Activated gamma-delta T cell treated with anti-CD3 and anti-CD28 coated beads, Interleukin-2, amount 50 U/mL, for 16 hours (primary cell): ENCODE measurements around the gene IL31RA.
"Not testable (repeated sequence)": the region's sequence is repeated elsewhere in the genome, so short reads cannot be mapped to it uniquely, and the experiment has no call there.

ENCODE experiments used
- DNase-seq: peaks from one replicate; pipeline ENCODE4 v3.0.0-alpha.2; 2020; ENCODE audit warnings: low read depth

The IL31RA gene

DNA sequence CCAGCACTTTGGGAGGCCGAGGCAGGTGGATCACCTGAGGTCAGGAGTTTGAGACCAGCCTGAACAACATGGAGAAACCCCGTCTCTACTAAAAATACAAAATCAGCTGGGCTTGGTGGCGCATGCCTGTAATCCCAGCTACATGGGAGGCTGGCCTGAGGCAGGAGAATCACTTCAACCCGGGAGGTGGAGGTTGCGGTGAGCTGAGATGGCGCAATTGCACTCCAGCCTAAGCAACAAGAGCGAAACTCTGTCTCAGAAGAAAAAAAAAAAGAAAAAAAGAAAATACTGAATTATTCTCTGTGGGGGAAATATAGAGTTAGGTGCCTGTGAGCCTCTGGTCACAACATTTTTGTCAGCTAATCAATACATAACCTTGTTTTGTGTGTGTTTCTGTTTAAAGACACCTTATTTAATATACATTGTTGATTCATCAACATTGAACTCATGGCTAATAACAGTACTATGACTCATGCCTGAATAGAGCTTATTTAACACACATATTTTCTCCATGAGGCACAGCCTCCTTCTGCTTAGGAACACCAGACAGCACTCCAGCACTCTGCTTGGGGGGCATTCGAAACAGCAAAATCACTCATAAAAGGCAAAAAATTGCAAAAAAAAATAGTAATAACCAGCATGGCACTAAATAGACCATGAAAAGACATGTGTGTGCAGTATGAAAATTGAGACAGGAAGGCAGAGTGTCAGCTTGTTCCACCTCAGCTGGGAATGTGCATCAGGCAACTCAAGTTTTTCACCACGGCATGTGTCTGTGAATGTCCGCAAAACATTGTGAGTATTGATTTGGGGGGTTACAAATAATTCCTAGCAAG lies at the start of gene IL31RA:
TSS of gene IL31RA (plus strand) at position 519 of the 836 bp plus-strand sequence. CDS start at position 733, 214 bp downstream.
- no peak for DNase-seq

DNA sequence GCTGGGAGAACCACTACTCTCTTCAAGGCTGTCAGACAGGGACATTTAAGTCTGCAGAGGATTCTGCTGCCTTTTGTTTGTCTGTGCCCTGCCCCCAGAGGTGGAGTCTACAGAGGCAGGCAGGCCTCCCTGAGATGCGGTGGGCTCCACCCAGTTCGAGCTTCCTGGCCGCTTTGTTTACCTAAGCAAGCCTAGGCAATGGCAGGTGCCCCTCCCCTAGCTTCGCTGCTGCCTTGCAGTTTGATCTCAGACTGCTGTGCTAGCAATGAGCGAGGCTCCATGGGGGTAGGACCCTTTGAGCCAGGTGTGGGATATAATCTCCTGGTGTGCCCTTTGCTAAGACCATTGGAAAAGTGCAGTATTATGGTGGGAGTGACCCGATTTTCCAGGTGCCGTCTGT lies 42.3 kb upstream of the IL31RA start:
- not testable (repeated sequence) for DNase-seq

DNA sequence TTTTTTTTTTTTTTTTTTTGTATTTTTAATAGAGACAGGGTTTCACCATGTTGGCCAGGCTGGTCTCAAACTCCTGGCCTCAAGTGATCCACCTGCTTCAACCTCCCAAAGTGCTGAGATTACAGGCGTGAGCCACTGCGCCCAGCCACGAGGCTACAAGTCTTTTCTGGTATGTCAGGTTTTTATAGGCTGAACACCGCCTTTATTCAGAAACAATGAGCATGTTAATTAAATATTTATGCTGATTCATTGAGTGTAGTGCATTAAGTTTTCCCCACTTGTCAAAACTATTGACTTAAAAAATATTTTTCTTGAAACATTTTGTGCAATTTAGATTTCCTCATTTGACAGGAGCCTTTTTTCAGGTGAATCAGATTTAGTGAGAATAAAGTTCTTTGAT lies 35.2 kb upstream of the IL31RA start:
- not testable (repeated sequence) for DNase-seq

DNA sequence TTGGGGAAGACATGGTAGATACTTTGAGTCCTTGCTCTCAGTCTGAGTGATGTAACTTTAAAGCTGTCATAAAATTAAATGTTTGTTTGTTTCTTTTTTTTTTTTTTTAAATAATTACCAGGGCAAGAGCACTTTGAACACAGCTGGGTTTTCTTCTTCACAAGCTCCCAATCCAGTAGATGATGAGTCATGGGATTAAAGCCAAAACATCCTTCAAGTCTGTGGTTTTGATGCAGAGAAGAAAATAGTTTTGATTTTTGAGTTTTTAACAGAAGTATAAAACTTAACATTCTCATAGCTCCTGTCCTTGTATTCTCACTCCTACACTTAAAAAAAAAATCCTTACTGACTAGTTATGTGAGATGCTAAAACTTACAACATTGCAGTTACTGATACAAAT lies 34.8 kb upstream of the IL31RA start:
- no peak for DNase-seq

DNA sequence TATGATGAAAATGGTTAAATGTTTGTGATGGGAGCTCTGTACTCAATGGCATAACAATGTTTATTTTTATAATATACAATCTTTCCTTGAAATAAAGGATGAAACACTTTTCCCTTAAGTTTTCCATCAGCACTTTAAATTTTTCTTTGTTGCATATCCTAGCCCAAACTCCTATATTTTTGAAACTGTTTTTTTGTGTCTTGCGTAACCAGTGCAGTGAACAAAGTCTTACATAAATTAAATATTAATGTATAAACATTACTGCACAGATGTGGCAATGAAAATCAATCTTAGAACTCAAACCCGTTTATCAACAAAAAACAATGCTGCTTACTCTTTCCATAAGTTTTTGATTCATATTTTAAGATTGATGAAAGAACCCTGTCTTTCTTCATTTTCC lies 34.1 kb upstream of the IL31RA start:
- no peak for DNase-seq

DNA sequence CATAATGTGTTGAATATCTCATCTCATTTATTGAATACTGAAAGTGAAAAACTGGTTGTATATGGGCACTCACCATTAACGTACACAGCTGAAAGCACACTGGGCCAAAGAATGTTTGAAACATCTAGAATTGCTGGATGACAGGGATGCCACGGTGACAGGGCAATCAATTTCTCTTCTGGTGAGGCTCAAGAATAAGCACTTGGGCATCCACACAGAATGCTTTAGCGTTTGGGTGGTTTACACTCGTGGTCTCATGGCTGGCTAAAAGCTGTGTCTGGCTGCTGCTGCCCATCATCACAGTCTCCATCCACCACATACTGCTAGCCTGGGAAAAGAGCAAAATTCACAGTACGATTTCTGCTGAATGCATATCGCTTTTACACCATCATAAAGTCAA lies 30.7 kb upstream of the IL31RA start:
- DNase-seq: no peak

DNA sequence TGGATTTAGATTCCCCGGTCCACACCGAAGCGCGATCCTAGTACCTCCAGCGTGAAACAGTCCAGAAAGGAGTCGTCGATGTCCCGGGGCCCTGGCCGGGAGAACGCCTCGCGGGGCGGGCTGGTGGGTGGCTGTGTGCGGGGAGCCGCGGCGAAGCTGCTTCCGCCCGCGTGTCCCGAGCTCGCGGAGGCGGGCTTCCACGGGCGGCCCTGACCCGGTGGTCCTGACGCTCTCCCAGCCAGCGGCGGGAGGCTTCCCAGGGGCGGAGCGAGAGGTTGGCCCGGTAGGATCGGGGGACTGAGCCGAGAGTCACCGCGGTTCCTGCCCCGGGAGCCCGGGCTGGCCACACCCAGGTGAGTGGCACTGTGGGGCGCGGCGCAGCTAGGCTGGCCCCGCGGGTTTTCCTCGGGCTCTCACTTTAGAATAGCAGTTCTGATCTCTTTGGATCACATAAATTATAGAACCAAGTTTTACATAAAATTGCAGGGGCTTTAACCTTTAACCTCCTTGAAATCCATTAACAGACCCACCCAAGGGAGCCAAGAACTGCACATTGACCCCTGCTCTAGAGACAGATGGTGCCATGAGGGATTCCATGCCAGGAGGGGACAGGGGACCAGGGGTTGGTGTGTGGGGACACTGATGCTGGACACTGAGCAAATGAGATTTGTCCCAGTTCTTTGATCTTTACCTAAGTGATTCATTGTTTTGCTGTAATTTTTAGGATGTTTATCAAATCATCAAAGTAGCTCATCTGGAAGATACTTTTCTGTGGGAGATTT lies 29.2 kb upstream of the IL31RA start:
- DNase-seq: no peak

DNA sequence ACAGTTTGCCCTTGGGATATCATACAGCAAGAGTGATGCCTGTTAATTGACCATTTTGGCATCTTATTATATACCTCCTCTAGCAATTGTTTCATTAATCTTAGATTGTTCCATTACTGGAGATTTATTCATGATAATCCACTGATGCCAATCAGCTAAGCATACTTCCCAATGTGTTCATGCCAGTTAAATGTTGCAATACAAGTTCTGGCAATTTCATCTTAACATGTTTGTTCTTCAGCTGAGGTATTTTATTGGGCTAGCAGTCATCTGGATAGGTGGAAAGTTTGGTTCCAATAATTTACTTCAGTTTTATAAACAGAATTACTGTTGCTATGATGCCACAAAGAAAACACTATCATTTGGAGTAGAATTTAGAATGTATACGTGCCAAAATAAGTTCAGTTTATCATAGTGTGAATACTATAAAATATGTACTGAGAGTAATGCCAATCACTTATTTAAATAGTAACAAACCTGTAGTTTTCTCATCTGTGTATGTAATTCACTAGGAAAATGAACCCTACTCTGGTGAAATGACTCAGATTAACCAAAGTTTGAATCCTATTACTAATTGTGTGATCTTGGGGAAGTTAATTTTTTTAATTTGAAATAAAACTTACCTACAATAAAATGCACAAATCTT lies 27.9 kb upstream of the IL31RA start:
- DNase-seq: no peak

DNA sequence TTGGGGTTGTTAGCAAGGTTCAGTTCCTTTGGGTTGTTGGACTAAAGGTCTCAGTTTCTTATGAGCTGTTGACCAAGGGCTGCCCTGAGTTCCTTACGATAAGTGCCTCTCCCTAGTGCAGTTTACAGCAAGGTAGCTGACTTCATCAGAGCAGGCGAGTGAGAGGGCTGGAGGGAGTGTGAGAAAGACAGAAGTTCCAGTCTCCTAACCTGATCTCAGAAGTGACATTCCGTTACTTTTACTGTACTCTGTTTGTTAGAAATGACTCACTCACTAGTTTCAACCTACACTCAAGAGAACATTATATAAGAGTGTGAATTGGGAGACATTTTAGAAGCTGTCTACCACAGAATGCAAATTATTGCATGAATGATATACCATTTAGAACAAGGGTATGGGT lies 21.2 kb upstream of the IL31RA start:
- DNase-seq: no peak

DNA sequence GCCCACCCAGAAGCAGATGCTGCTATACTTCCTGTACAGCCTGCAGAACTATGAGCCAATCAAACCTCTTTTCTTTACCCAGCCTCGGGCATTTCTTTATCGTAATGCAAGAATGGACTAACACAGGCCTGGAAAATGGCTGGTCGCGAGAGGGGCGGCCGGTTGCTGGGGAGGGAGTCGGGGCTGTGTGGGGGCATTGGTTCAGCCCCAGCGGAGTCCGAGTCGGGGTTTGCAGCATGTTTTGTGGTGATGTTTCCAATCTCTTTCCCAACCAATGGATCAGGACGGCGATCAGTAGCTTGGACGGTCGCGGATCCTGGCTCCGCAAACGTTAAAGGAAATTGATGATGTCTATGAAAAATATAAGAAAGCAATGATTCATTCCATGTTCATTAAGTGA lies 18.7 kb upstream of the IL31RA start:
- no peak for DNase-seq

DNA sequence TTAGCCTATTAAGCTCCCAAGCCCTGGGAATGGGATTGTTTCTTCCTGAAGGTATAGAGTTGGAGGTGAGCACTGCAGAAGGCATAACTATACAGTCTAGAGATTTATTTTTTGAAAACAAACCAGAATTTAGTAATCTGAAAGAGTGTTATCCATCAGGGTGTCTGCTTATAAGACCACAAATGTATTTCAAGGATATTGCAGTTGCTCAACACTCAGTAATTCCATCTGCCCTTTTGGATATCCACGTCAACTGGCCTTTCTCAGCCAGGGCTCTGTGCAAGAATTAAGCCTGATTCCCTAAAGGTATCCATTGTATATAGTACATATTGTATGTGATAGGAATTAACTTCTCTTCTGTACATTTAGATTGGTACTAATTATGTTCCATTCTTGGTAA lies 15.0 kb upstream of the IL31RA start:
- DNase-seq: no peak

DNA sequence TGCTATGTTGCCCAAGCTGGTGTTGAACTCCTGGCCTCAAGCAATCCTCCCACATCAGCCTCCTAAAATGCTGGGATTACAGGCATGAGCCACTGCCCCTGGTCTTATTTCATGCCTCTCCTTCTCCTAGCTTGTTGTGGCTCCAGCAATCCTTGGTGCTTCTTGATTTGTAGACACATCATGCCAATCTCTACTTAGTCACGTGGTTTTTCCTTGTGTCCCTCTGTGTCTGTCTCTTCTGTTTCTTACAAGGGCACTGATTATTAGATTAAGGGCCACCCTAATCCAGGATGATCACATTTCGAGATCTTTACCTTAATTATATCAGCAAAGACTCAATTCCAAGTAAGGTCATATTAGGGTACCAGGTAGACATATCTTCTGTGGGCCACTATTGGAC lies 9.2 kb upstream of the IL31RA start:
- DNase-seq: no peak

DNA sequence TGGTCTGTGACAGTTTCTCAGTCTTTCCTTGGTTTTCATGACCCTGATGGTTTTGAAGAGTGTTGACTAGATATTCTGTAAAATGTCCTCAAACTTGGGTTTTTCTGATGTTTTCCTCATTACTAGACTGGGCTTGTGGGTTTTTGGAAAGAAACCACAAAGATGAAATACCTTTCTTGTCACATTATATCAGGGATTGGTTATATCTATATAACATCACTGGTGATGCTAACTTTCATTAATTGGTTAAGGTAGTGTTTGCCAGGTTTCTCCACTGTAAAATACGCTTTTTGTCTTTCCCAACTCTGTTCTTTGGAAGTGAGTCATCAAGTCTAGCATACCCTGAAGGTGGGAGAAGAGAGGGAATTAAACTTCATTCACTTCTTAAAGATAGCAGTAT lies 3.3 kb upstream of the IL31RA start:
- DNase-seq: no peak

DNA sequence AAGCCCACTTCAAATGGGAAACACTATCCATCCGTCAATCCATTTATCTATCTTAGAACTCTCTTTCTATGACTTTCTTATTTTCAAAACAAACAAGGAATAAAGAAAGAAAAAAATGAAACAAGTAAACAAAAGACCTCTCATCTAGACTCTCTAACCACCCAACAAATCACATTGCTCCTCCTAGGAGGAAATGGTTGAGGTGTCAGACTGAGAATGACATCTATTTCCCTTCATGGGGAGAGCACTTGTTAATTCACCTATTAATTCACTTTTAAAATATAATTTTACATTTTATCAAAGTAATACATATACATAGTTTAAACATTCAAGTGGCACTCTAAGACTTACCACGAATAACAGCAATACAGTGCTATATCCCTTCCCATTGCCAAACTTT lies 2.4 kb upstream of the IL31RA start:
- no peak for DNase-seq

DNA sequence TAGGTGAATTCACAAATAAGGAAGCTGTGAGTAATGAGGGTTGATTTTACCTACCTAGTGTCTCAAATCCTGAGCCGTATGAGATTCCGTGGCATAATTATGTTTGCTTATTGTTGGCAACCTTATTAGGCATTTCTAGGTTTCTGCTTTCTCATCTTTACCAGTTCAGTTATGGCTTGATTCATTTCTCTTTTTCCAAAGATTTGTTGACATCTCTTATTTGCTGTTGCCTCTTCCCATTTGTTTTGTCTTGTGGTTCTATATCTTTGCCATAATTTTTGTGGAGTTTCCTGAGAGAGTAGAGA lies 470 bp downstream of the IL31RA start:
- no peak for DNase-seq

DNA sequence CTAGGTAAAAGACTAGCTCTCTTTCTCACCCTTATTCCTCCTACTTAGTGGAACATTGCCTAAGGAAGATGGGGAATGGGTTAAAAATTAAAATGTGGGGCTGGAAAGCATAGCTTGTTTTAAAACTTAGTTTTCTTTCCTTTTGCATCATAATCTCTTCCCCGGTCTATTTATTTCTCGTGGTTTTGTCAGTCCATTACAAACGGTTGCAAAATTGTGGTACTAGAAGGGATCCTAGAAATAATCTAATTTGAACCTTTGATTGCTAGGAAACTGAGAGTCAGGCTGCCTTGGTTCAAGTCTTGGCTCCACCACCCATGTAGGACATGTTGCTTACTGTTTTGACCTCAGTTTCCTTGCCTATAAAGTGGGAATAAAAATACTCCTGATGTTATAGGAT lies 1.3 kb downstream of the IL31RA start:
- DNase-seq: no peak

DNA sequence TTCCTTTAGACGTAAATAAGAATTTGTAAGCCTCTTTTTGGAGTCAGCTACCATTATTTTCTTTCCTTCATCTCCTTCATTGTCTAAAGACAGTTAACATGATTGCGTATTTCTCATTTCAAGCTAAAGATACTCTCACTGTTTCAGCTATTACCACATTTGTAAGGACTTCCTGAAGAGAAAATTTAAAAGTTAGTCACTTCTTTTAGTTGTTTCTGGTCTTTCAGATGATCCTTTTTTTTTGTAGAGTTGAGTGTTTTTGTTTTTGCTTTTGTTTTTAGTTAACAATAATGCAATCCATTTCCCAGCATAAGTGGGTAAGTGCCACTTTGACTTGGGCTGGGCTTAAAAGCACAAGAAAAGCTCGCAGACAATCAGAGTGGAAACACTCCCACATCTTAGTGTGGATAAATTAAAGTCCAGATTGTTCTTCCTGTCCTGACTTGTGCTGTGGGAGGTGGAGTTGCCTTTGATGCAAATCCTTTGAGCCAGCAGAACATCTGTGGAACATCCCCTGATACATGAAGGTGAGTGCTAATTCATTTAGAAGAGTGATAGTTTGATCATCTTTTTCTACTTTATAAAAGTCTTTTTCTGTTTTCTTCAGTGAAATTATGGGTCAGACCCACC lies 2.0 kb downstream of the IL31RA start:
- no peak for DNase-seq

DNA sequence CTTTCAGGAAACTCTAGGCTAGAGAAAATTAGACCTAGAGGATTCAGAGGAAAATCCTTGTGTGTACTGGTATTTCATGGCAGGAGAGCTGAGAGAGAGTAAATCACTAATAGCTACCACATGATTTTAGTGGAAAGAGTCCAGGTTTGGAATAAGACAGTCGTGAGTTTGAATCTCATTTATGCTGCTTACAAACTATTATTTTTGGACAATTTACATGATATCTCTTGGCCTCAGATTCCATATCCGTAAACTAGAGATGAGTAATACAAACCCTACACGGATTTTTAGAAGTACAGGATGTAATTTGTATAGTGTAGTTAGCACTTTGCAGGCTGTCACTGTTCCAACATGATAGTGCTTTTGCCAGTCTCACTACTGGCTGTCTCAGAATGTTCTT lies 2.7 kb downstream of the IL31RA start:
- DNase-seq: no peak

DNA sequence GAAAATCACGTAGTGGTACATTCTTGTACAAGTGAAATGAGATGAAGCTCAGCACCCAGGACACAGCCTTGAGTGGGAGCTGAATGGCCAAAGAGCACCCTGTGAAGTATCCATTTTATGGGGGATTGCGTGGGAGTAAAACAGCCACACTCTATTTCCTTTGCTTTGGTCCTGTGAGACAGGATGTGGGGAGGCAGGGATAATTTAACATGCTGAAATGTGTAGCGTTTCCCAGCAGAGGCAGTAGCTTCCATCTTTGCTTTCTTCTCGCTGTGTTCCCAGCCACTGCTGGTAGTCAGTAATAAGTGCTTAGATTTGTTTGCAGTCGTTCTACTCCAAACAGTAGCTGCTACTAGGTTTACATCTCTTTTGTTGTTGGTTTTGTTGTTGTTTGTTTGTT lies 4.4 kb downstream of the IL31RA start:
- no peak for DNase-seq

DNA sequence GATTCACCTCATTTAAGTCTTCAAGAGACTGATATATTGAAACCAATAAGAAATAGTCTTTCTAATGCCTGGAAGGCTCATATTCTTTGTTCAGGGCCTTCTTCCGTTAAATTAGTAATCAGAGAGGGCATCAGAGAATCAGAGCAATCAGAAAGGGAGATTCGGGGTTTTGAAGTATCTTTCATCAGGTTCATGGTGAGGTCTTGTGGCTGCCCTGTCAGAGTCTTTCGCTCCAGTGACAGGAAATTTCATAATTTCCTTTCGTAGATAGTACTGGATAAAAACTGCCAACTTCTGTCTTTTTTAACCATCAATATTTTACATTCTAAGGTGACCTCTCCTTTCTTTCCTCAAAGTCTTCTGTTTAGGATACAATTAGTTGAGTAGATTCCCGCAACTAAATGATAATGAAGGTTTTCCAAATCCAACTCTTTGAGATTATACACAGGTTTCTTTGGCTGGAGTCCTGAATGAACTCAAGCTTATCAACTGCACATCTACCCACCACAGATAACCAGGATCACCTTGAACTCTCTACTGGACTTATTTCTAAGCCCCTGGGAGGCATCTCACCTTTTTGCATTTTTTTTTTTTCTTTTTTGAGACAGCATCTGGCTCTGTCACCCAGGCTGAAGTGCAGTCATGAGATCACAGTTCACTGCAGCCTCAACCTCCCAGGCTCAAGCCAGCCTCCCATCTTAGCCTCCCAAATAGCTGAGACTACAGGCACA lies 5.5 kb downstream of the IL31RA start:
- DNase-seq: no peak

DNA sequence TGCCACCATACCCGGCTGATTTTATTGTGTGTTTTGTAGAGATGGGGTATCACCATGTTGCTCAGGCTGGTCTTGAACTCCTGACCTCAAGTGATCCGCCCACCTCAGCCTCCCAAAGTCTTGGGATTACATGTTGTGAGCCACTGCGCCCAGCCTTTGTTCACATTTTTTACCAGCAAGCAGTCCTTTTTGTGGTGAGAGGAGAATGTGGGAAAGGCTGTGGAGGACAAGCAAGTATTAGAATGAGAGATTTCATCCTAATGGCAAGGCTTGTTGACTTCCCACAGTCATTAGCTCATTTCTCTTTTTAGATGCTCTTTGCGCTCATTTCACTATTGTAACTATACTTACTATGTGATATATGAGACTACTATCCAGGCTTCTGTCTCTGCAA lies 6.1 kb downstream of the IL31RA start:
- DNase-seq: no peak

DNA sequence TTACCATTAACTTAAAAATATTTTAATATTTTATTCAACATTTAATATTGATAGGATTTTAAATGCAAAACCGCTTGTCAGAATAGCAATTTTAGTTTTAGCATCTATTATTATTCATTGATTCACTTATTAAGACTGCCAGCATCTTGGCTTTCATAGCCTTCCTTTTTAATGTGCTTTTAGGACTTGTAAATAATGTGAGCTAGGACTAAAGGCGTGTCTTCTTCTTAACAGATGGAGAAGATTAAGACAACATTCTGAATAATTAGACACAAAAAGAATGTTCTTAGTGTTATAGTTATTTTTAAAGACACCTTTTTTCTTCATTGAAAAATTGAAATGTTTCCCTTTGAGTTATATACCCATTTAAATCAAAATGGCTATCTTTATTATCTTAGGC lies 6.9 kb downstream of the IL31RA start:
- no peak for DNase-seq
